Middle frontal gyrus (tissue), 1 donor: ENCODE results near the gene NKIRAS2.

Experiments
- DNase-seq: peaks from one replicate; pipeline ENCODE4 v3.0.0-alpha.2; 2015; ENCODE audit warnings: low spot score; ENCODE audit errors: extremely low spot score

NKIRAS2 gene

GRCh38 chr17:42053731-42054500 is 34.0 kb downstream of the NKIRAS2 start:
- no peak for DNase-seq

GRCh38 chr17:42055027-42055426 is 35.1 kb downstream of the NKIRAS2 start:
- DNase-seq: no peak

GRCh38 chr17:42055496-42055895 is 35.6 kb downstream of the NKIRAS2 start:
- DNase-seq: no peak

DNA sequence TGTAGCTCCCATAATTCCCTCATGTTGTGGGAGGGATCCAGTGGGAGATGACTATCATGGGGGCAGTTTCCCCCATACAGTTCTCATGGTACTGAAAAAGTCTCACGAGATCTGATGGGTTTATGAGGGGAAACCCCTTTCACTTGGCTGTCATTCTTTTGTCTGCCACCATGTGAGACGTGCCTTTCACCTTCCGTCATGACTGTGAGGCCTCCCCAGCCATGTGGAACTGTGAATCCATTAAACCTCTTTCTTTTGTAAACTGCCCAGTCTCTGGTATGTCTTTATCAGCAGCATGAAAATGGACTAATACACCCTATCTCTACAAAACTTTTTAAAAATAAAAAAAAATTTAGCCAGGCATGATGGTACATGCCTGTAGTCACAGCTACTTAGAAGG is 36.7 kb downstream of the NKIRAS2 start:
- no peak for DNase-seq

DNA sequence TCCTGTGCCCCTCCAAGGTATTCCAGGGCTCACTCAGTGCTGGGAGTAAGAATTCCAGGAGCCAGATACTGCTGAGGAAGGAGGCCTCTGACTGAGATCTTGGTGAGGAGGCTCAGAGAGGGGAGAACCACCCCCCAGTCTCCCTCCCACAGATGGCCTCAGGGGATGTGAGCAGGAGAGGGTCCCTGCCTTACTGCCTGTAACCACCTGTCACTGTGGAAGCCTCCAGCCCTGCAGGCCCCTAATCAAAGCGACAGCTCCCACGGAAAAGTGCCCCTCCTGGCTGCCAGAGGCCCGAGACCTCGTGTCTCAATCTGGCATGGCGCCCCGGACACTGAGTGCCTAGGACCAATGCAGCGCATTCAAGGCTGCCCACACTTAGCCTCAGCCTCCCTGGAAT is 38.2 kb downstream of the NKIRAS2 start:
- DNase-seq: no peak

- no peak for DNase-seq
Measured at GRCh38 chr17:42059815-42060214, 39.9 kb downstream of the NKIRAS2 start.

GRCh38 chr17:42060231-42060630 is 40.3 kb downstream of the NKIRAS2 start:
- DNase-seq: no peak

DNA sequence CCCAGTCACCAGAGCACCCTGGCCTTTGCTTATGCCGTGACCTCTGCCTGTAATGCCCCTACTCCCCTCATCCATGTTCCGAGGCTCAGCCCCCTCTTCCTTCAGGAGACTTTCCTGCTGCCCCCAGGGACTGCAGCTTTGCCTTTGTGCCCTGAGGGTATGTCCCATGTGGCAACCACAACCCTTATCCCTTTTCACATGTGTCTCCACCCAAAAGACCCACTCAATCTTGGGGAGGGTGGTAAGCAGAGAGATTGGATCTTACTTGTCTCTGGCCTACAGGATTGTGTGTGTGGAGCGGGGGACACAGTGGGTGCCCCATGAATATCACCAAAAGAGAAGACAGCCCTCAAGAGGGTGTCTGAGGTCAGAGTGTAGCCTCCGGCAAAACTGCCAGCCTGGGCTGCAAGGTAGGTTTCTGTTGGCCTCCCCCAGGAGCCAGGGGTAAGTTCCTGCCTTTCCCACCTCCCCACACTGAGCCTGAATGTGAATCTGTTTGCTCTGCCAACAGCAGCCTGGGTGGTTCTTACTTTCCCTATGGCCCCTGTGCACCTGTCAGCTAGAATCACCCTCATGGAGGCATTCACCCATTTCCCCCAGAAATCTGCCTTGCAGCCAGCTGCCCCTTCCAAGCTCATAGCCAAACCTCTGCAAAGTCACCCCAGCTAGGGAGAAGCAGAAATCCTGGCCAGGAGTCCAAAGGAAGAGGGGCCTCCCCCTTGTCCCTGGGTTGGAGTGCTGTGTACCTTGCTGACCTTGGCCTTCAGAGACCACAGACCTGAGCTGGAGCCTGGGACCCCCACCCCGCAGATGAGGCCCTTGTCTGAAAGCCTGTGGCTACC is 42.0 kb downstream of the NKIRAS2 start:
- no peak for DNase-seq

DNA sequence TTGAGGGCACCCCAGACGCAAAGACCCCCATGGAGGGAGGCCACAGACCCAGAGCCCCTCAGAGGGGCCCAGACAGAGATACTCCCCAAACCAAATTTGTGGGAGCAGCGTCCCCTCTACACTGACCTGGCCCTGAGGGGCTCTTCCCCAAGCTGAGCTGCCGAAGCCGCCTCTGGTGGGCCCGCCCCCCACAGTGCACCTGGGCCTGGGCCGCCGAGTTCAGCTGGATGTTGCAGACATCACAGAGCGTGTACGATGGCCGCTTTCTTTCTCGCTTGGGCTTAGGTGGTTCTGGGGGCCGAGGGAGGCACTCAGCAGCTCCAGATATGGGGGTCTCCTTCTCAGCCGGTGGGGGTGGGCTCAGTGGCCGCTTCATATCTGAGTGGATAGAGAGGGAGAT is 42.8 kb downstream of the NKIRAS2 start:
- DNase-seq: no peak

- DNase-seq: no peak
Measured at GRCh38 chr17:42065201-42065600, 45.3 kb downstream of the NKIRAS2 start.

- DNase-seq: no peak
Measured at GRCh38 chr17:42067371-42068091, 47.6 kb downstream of the NKIRAS2 start.

- no peak for DNase-seq
Measured at GRCh38 chr17:42068979-42069378, 49.1 kb downstream of the NKIRAS2 start.

DNA sequence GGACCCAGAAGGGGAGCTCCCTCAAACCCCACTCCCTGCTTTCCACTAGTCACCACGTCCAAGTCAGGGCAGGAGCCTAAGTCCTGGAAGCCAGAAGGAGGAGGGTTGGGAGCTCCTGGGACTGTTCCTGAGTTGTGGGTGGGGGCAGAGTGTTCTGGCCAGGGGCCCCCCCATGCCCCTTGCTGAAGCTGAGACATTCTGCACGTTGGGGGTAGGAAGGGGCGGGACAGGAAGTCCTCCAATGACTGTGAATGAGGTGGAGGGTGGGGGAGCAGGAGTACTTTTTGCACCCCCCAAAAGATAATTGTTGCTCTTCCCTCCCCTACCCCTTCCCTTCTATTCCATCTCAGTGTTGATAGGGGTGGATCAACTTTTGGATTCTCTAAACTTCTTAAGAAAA is 51.9 kb downstream of the NKIRAS2 start:
- DNase-seq: no peak

DNA sequence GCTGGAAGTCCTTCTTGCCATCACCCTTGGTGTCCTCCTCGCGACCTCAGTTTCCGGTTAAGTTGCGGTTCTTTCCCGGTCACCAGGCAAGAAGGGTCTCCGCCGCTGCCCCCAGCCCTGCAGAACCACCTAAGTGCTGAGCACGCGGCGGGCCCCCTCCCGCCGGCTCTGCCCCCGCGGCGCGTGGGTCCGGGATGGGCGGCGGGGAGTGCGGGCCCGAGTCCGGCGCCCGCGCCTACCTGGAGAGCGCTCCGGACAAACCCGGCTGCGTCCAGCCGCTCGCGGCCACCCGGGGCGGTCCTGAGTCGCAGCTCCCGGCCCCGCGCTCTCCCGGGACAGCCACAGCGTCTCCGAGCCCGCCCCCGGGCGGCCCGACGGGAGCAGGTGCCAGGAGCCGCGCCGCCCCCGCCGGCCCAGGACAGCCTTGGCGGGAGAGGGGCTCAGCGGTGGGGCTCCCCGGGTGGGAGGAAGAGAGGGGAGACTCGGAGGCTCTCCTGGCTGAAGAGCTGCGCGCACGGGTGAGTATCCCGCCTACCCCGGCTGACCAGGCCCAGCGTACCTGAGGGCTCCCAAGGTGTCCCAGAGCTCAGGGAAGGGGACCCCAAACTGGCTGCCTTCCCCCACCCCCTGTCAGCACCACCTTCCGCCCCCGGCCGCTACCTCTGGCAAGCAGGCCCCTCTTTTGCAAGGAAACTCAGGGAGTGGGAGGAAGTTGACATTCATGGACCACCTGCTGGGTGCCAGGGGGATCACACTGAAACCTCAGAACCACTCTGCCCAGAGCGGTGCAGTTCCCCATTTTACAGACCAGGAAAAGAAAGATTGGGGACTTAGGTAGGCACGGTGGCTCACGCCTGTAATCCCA is 52.7 kb downstream of the NKIRAS2 start:
- no peak for DNase-seq
